GM21576 (cell line): ENCODE data around the gene CTNNBL1.
A peak's percentile ranks its signal among the peaks of the same experiment; 100 is the strongest.

Experiments
- ATAC-seq: cut with Tn5 transposase; IDR thresholded peaks from one replicate; pipeline ENCODE4 v1.9.1; 2021; ENCODE audit warnings: mild to moderate bottlenecking, moderate library complexity; ENCODE audit not compliant: unreplicated experiment

The CTNNBL1 gene

DNA sequence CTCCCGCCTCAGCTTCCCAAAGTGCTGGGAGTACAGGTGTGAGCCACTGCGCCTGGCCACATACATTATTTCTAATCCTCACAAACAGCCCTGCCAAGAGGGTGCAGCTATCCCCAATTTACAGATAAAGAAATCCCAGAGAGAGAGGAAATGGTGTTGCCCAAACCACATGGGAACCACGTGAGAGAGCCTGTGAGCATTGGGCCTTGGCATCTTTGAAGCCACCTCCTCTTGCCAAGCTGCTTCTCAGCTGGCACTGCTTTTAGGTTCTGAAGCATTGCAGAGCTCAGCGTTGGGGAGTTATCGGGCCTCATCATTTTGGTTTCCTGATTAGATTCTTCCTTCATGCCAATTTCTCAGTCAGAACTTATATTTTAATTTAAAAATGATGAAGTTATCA lies 80.3 kb downstream of the CTNNBL1 start:
- no peak for ATAC-seq

DNA sequence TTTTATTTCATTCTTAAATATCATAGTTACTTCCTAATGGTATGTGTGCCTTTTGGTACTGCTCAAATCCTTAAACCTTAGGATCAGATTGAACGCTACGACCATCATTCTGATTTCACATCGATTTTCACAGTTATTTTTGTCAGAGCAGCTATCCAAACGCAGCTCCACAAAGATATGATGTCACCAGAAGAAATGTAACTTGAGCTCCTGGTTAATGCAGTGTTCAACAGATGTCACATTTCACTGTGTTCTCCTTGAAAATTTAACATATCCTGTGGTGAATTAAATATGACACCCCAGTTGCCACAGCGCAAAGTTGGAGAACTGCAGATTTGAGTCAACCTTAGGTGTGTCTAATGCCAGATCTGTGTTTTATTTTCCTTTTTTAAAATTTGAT lies 81.4 kb downstream of the CTNNBL1 start:
- ATAC-seq, result no peak

DNA sequence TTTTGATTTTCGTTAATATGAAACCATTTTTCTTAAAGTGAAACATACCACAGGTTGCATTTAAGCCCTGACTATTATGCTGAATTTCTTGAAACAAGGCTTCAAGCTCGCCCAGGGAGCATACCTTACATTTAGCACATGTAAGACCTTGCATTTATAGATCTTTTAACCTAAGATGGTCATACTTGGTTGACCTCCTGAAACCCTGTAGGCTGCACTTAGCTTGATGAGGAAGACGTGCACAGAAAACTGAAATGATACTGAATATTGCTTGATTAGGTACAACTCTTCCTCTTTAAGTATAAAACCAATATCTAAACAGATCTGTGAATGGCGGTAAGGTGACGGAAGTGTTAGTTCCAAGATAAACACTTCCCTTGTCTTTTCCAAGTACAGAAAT lies 82.2 kb downstream of the CTNNBL1 start:
- no peak for ATAC-seq

DNA sequence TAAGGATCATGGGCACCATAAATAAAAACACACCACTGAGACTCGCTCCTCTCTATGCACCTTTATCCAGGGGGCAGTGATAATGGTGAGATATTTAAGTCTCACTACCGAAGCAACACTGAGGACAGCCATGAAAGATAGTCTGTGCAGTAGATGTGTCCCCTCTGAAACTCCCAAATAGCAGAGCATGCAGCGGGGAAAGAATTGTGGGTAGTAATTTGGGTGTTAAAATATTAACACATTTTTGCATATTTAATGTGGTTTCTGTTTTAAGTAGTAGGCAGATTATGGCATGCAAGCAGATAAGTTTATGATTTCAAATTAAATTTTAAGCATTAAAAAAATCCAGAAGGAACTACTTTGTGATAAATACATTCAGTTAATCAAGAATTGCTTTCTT lies 82.7 kb downstream of the CTNNBL1 start:
- ATAC-seq, result no peak

DNA sequence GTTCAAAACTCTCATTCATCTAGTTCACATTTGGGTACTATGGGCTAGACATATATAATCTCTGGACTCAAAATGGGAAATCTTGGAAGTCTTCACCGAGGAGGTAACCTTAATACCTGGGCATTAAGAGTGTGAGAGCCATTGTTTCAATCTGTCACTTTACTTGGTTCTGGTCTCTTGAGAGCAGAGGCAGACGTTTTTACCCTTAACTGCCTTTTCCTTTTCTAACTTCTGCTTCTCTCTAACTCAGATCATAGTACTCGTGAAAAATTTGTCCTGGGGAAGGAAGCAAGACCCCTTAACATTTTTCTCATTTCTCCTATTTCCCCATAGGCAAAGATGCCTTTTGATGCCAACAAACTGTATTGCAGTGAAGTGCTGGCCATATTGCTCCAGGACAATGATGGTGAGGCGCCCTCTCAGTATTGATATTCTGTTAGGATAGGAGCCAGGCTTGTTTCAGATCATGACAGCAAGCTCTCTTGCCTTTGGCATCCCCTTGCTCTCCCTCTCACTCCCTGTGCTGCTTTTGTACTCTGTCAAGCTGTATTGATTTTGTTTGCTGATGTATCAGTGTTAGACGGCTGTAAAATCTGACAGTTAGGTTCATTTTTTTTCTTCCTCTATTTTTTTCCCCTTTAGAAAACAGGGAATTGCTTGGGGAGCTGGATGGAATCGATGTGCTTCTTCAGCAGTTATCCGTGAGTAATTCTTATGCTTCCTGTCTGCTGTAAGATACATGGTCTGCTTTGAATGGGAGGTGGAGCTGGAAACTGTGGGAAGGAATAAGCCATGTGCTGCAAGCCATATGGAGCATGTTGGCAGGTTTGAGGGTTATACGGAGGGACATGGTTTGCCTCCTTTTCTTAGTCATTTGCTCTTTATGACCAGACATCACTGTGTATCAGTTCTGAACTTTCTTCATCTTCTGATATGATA lies 83.5 kb downstream of the CTNNBL1 start:
- no peak for ATAC-seq

DNA sequence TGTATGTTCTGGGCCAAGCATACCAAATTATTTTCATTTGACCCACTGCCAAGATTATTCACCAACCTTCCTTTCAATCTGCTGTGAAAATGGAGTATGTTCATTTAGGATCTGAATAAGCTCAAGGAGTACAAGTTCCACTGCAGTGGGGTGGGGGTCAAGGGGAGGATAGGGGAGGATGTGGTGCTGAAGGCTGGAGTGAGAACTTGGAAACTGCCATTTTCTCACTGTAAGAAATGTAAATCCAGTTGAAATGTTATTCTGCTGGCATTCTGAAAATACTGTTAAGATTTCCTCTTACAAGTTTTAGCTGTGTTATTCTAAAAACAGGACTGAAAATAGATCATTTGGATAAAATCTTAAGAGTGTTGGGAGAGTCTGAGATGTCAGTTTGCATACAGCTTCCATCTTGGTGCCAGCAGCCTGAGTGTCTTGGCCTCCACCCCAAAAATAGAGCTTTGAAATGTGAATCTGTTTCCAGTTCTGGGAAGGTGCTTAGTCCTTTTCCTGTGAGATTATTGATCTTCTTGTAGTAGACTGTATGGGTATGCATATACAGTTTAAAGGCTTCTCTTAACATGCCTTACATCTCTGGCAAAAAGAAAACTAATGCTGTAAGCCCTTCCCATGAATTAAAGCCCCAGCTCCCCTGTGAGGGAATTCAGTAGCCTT lies 84.3 kb downstream of the CTNNBL1 start:
- ATAC-seq, result no peak

DNA sequence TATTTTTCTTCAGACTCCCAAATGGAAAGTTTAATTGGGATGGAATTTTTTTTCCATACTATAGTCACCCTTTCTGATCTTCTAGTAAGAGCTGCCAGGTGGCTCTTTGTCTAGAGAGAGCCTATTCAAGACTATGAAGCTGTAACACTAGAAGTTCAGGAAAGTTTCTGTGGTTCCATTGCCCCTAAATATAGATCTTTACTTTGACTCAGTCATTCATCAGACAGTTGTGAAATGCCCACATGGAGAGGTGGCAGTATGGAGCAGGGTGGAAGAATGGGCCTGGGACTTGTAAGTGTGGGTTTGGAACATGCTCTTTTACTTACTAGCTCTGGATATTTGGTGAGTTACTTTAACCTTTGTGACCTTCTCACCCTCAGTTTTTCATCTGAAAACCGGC lies 87.8 kb downstream of the CTNNBL1 start:
- no peak for ATAC-seq

DNA sequence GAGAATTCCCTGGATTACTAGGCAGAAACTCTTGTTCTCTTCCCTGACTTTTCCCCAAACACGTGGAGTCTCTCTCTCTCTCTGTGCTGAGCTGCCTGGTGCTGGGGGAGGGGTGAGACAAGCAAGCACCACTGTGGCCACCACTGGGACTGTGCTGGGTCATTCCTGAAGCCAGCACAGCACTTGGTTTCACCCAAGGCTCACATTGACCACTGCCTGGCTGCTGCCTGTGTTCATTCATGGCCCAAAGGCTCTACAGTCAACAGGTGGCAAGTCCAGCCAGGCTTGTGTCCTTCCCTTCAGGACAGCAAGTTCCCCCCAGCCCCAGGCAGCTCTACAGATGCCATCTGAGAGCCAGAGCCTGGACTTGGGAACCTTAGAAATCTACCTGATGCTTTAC lies 92.2 kb downstream of the CTNNBL1 start:
- no peak for ATAC-seq

DNA sequence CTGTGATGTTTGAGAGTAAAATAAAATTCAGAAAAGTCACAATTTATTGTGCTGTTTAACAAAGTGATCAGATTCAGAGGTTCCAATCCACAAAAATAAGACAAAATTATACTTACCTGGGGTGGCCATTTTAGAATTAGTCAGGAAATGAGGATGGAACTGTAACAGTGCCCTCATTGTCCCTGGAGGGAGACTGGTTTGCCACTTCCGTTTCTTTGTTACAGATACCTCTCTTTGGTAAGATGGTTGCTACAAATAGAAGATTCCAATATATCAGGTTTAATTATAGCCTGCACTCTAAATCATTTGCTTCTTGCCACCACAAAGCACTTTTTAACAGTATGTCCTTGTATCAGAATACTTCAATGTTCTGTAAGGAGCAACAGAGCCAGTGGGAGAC lies 95.6 kb downstream of the CTNNBL1 start:
- ATAC-seq, result no peak

DNA sequence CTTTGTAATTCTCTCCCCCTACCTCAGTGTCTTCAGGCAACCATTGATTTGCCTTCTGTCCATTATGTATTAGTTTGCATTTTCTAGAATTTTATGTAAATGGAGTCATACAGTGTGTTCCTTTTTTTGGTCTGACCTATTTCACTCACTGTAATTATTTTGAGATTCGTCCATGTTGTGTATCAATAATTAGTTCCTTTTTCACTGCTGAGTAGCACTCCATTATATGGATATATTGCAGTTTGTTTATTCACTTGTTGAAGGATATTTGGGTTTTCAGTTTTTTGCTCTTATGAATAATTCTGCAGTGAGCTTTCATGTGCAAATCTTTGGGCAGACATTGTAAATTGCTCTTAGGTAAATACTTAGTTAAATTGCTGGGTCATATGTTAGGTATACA lies 97.1 kb downstream of the CTNNBL1 start:
- ATAC-seq, result no peak

DNA sequence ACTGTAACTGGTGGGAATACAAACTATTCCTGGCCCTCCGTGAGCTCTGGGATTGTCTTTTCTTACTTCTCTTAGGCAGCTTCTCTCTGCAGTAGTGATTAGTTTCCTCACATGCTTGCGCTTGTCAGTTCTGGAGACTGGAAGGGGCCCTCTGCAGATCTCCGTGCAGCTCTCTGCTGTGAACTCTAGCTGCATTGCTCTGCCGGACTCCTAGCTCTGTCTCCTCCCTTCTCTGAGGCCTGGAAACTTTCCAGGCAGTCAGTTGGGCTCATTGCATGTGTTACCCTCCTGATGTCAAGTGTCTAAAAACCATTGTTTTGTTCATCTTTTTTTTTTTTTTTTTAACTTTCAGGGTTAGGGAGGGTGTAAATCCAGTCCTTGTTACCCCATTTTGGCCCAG lies 102.3 kb downstream of the CTNNBL1 start:
- ATAC-seq, result no peak

DNA sequence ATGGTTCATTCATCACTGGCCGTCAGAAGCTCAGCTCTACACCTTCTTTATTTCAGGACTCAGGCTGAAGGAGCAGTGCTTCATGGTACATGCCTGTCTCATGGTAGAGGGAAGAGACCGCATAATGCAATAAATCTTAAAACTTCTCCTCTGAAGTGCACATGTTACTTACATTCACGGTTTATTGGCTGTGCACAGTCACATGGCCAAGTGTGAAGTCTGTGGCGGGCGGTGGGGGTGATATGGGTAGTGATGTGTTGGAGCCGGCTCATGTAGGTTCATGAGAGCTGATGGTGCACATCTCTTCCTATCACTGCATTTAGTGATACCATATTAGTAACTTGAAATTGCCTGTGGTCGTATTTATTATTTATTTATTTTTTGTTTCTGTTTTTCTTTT lies 102.9 kb downstream of the CTNNBL1 start:
- no peak for ATAC-seq

DNA sequence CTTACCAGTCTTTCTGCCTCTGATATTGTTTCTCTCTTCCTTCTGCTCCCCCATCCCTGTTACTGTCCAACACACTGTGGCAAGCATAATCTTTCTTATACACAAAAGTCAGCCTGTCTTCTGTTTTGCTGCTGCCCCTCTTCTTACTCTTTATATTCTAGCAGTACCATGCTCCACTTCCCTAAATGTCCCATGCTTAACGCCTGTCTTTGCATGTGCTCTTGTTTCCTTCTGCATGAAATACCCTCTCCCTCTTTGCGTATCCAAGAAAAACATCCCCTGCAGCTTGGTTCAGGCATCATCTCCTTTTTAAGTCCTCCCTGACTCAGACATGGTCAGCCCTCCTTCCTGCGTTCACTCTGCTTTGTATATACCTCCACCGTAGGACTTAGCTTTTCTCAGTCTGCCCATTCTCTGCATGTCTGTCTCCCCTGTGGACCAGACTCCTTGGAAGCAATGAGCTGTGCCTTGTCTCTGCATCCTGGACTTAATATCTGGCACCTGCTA lies 103.9 kb downstream of the CTNNBL1 start:
- no peak for ATAC-seq

DNA sequence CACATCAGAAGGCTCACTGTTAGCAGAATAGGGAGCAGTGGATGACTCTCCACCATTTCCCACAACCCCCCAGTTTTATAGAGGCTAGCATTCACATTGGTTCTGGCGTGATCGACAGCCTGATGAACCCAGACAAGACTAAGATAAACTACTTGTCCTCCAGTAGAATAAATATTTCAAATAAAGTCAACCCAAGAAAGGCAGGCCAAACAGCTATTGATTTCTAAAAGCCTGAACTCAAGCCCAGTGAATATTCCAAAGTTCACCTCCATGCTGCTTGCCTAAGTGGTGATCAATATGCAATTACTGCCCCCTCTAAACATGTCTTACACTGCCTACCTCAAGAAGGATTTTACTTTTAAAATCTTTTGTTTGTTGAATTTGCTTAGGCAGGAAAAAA lies 104.5 kb downstream of the CTNNBL1 start:
- ATAC-seq, result no peak

DNA sequence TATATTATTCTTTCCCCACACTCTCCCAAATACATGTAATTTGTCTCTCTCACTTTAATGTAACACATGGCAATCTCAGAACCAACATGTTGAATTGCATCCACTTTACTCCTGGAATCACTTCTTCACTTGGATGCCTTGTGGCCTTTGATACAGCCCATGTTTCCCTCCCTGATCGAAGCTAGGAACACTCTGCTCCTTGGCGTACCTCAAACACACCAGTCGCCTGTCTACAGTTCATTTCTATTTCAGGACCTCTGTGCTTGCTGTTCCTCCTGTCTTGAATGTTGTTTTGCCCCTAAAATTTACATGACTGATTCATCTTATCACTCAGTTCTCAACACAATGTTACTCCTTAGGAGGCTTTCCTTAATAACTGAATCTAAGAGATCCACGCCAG lies 106.8 kb downstream of the CTNNBL1 start:
- no peak for ATAC-seq

DNA sequence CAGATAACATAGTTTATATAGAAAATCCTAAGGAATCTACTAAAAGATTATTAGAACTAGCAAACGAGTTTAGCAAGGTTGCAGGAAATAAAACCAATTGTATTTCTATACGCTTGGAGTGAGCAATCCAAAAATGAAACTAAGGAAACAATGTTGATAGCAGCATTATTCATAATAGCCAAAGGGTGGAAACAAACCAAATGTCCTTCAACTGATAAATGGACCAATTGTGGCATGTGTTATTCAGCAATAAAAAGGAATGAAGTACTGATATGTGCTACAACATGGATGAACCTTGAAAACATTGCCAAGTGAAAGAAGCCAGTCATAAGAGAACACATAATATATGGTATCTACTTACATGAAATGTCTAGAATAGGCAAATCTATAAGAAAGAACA lies 108.1 kb downstream of the CTNNBL1 start:
- ATAC-seq, result no peak

DNA sequence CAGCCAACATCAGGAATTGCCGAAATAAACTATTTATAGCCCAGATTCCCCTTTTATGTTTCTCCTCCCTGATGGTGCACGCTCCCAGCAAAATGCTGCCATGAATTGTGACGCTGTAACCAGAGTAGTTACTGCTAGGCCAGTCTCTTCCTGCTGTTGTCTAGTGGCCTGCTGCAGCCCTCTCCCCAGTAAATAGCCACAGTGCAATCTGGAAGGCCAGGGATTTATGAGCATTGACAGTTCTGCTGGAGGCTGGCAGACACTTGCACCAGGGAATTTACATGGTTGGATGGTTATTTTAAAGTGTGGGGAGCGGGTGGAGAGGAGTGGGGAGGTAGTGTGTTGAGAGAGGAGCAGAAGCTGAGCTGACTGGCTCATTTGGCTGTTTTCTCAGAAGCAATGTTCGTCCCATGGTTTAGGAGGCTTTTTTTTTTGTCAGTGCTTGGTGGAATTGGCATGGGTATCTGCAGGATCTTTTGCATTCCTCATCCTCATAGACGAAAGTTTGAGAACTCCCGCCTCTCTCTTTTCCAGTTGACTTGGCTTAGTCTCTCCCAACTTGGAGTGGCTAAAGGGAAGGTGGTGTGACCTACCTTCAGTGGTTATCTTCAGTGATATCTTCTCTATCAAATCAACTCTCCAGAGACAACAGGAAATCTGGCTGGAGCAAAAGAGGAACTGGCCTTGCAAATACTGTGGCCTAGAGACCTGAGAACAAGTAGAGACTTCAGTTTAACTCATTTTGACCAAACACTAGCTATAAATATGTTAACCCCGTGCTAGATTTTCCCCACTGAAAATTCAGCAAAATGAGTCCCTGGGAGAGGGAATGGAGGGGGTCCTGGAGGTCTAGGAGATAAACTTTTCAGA lies 109.8 kb downstream of the CTNNBL1 start:
- ATAC-seq, result peak; percentile 44

DNA sequence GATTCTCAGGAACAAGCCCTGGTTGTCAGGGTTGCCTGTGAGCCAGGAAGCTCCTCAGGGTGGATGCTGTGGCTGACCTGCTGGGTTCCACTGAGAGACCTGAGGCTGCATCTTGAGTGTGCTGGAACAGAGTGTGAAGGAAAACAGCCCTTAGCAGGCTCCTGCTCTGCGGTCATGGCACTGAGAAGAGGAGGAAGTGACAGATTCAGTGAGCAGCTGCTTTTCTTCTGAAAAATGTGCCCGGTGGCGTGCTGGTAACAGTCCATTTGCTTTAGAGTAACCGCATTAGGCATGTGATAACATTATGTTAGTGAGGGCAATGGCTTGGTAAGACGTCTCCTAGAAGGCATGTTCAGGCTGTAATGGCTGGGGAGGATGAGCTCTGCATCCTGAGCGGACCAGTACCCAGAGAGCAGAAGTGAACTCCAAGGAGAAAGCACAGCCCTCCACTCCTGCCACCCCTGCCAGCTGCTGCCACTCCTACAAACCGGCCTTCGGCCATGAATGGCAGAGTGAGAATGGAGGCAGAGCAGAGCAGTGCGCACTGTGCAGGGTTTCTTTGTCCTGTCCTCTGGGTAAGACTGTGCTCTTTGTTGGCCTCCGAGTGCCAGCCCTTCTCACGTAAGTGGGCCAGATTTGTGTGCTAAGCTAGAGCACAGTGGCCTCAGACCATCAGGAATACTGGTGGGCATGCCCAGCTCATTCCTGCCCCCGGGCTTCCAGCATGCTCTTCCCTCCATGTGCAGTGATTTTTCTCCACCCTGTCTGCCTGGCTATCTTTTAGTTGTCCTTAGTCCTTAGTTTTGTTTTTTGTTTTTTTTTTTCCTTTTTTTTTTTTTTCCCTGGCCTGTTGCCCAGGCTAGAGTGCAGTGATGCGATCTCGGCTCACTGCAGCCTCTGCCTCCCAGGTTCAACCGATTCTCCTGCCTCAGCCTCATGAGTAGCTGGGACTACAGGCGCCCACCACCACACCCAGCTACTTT lies 111.0 kb downstream of the CTNNBL1 start:
- peak; percentile 81 for ATAC-seq

DNA sequence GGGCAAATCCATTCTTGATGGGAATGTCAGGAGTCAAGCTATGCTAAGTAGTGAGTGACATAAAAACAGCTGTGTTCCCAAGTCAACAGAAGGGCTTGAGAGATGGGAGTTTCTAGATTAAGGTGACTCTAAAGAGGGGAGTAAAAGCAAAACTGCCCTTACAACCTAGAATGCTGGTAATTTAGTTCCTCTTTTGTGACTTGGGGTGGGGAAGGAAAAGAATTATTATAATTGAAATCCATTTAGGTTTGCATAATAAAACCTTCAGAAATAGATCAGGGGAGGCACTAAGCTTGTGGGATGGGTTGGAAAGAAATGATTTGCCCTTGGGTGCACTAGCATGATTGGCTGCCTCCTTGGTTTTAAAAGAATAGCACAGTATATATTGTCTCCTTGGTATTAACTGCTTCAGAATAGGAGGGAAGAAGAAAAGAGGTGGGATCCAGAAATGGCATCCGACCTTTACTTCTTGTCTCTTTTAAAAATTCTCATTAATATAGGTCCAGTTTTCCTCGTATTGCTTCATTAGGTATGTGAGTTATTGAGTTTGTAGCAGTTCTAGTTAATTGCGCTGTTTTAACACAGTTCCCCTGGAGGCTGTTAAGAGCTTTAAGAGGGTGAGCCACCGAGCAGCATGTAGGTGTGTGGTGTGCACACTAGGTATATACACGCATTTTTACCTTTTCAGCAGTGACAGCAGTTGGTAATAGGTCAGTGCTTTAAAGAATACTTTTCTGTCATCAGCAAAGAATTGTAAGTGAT lies 113.8 kb downstream of the CTNNBL1 start:
- ATAC-seq, result no peak
